ENCODE data around the gene HNRNPUL1. TPM values are rescaled to one million over a fixed set of nuclear protein-coding genes. Genes with fewer than 3 reads are reported as not detected.

HNRNPUL1 gene
- total and polyA plus RNA-seq, 4 donors, result 64.3 to 190 (median 136) TPM

GRCh38 chr19:41316306-41316920 lies 52.2 kb downstream of the HNRNPUL1 start:
- peaks cover 84% of the 10 kb centered on the region for H3K36me3 ChIP-seq (ENCODE audit: control insufficient read depth, insufficient read depth, low read length)
- peaks cover 5% of the 10 kb centered on the region for H3K4me1 ChIP-seq (ENCODE audit: control insufficient read depth, insufficient read depth, low read length)
- no peaks in the 10 kb centered on the region for H3K27me3 ChIP-seq (ENCODE audit: control insufficient read depth, insufficient read depth, low read length)
- WGBS (ENCODE audit: insufficient coverage), result 98% methylated on average over 24 of the region's 24 CpGs
- H3K9me3 ChIP-seq (ENCODE audit: control insufficient read depth, insufficient read depth, low read length), result no peaks in the 10 kb centered on the region
- H3K27ac ChIP-seq (ENCODE audit: low read depth, low read length), result no peak overlapping the region
- DNase-seq (ENCODE audit: low read depth in 4 of 6, low spot score in 6 of 6), result no peak
- H3K4me3 ChIP-seq (ENCODE audit: low read depth, low read length), result no peak overlapping the region

- no peak overlapping the region for H3K27ac ChIP-seq (ENCODE audit: low read depth, low read length)
- H3K27me3 ChIP-seq (ENCODE audit: control insufficient read depth, insufficient read depth, low read length), result no peaks in the 10 kb centered on the region
- H3K36me3 ChIP-seq (ENCODE audit: control insufficient read depth, insufficient read depth, low read length), result peaks cover 93% of the 10 kb centered on the region
- H3K4me3 ChIP-seq (ENCODE audit: low read depth, low read length), result no peak overlapping the region
- no peaks in the 10 kb centered on the region for H3K9me3 ChIP-seq (ENCODE audit: control insufficient read depth, insufficient read depth, low read length)
- H3K4me1 ChIP-seq (ENCODE audit: control insufficient read depth, insufficient read depth, low read length), result peaks cover 25% of the 10 kb centered on the region
- 94% methylated on average over 19 of the region's 19 CpGs for WGBS (ENCODE audit: insufficient coverage)
- DNase-seq (ENCODE audit: low read depth in 4 of 6, low spot score in 6 of 6), result no peak
Measured at GRCh38 chr19:41318696-41319499, 54.7 kb downstream of the HNRNPUL1 start.

DNA sequence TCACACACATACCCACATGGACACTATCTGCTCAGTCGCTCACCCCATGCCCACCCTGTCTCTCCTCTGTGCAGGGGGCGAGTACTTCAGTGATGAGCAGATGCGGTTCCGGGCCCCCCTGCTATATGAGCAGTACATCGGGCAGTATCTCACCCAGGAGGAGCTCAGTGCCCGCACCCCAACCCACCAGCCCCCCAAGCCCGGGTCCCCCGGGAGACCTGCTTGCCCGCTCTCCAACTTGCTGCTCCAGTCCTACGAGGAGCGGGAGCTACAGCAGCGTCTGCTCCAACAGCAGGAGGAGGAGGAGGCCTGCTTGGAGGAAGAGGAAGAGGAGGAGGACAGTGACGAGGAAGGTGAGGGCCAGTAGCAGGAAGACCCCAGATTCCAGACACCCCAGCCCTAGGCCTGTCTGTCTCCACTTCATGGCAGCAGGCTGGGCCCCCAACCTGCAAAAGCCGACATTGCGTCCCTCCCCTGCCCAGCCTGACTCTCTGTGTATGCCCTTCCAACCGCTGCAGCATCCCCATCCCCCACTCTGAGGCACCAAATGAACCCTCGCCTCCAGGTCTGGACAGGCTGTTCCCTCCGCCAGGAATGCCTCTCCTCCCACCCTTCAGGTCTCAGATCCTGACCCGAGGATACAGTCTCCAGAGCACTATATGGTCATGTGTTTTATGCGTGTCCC lies 55.5 kb downstream of the HNRNPUL1 start:
- Histone ChIP-seq H3K27me3 (ENCODE audit: control insufficient read depth, insufficient read depth, low read length) (no peaks in the 10 kb centered on the region), H3K9me3 (ENCODE audit: control insufficient read depth, insufficient read depth, low read length) (no peaks in the 10 kb centered on the region), H3K4me1 (ENCODE audit: control insufficient read depth, insufficient read depth, low read length) (peaks cover 32% of the 10 kb centered on the region), H3K36me3 (ENCODE audit: control insufficient read depth, insufficient read depth, low read length) (peaks cover 90% of the 10 kb centered on the region), H3K27ac (ENCODE audit: low read depth, low read length) (no peak overlapping the region), H3K4me3 (ENCODE audit: low read depth, low read length) (no peak overlapping the region)
- DNase-seq (ENCODE audit: low read depth in 4 of 6, low spot score in 6 of 6), result no peak
- 83% methylated on average over 14 of the region's 20 CpGs for WGBS (ENCODE audit: insufficient coverage)

DNA sequence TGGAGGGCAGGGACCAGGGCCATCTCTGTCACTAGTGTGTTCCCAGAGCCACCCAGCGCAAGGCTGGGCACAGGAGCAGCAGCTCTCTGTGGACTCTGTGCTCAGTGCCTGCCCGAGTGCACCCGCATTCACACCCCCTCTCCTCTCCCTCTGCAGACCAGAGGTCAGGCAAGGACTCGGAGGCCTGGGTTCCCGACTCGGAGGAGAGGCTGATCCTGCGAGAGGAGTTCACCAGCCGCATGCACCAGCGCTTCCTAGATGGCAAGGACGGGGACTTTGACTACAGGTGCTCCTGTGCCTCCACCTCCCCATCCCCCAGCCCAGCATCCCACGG lies 56.0 kb downstream of the HNRNPUL1 start:
- H3K27me3 ChIP-seq (ENCODE audit: control insufficient read depth, insufficient read depth, low read length), result no peaks in the 10 kb centered on the region
- no peaks in the 10 kb centered on the region for H3K9me3 ChIP-seq (ENCODE audit: control insufficient read depth, insufficient read depth, low read length)
- H3K4me3 ChIP-seq (ENCODE audit: low read depth, low read length), result no peak overlapping the region
- WGBS (ENCODE audit: insufficient coverage), result 95% methylated on average over 8 of the region's 11 CpGs
- peaks cover 86% of the 10 kb centered on the region for H3K36me3 ChIP-seq (ENCODE audit: control insufficient read depth, insufficient read depth, low read length)
- H3K4me1 ChIP-seq (ENCODE audit: control insufficient read depth, insufficient read depth, low read length), result peaks cover 37% of the 10 kb centered on the region
- H3K27ac ChIP-seq (ENCODE audit: low read depth, low read length), result no peak overlapping the region
- DNase-seq (ENCODE audit: low read depth in 4 of 6, low spot score in 6 of 6), result no peak

DNA sequence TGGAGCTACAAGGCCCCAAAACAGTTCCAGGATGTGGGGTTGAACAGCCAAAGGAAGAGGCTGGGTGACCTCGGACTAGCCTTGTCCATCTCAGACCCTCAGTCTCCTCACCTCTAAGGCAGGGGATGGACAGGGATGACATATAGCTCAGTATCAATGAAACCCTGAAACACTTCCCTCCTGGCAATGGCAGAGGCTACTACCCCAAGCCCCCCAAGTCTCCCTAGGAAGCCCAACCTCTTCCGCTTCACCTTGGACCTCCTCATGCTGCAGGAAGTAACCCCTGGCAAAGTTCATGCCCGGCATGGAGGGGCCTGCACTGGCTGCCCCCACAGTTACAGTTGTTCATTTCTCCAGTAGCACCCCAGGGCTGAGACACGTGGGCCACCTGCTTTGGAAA lies 56.4 kb downstream of the HNRNPUL1 start:
- no peaks in the 10 kb centered on the region for H3K27me3 ChIP-seq (ENCODE audit: control insufficient read depth, insufficient read depth, low read length)
- H3K4me1 ChIP-seq (ENCODE audit: control insufficient read depth, insufficient read depth, low read length), result peaks cover 42% of the 10 kb centered on the region
- no peak overlapping the region for H3K4me3 ChIP-seq (ENCODE audit: low read depth, low read length)
- DNase-seq (ENCODE audit: low read depth in 4 of 6, low spot score in 6 of 6), result no peak
- 88% methylated on average over 2 of the region's 4 CpGs for WGBS (ENCODE audit: insufficient coverage)
- no peak overlapping the region for H3K27ac ChIP-seq (ENCODE audit: low read depth, low read length)
- no peaks in the 10 kb centered on the region for H3K9me3 ChIP-seq (ENCODE audit: control insufficient read depth, insufficient read depth, low read length)
- peaks cover 82% of the 10 kb centered on the region for H3K36me3 ChIP-seq (ENCODE audit: control insufficient read depth, insufficient read depth, low read length)

DNA sequence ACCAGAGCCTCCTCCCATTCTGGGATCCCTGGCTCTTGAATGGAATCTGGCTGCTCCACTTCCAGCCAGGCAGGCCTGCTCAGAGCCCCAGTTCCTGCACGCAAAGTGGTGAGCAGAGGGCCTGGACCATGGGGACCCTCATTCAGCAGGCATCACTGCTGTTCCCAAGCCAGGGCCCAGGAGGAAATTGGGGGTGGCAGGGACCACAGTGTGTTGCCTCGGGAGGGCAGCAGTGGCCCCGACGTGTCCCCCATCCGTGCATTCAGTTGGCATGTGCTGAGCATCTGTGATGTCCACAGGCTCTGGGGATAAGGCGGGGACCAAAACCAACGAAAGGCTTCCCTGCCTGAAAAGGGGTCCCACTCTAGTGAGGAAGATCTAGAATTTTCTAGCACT lies 57.0 kb downstream of the HNRNPUL1 start:
- 78% methylated on average over 7 of the region's 7 CpGs for WGBS (ENCODE audit: insufficient coverage)
- peaks cover 79% of the 10 kb centered on the region for H3K36me3 ChIP-seq (ENCODE audit: control insufficient read depth, insufficient read depth, low read length)
- no peak overlapping the region for H3K27ac ChIP-seq (ENCODE audit: low read depth, low read length)
- no peaks in the 10 kb centered on the region for H3K9me3 ChIP-seq (ENCODE audit: control insufficient read depth, insufficient read depth, low read length)
- peaks cover 48% of the 10 kb centered on the region for H3K4me1 ChIP-seq (ENCODE audit: control insufficient read depth, insufficient read depth, low read length)
- H3K27me3 ChIP-seq (ENCODE audit: control insufficient read depth, insufficient read depth, low read length), result no peaks in the 10 kb centered on the region
- no peak overlapping the region for H3K4me3 ChIP-seq (ENCODE audit: low read depth, low read length)
- DNase-seq (ENCODE audit: low read depth in 4 of 6, low spot score in 6 of 6), result no peak

GRCh38 chr19:41321600-41322270 lies 57.6 kb downstream of the HNRNPUL1 start:
- no peaks in the 10 kb centered on the region for H3K27me3 ChIP-seq (ENCODE audit: control insufficient read depth, insufficient read depth, low read length)
- peak in 2 of 6 donors; percentile 59 to 60 for DNase-seq (ENCODE audit: low read depth in 4 of 6, low spot score in 6 of 6)
- H3K27ac ChIP-seq (ENCODE audit: low read depth, low read length), result no peak overlapping the region
- H3K36me3 ChIP-seq (ENCODE audit: control insufficient read depth, insufficient read depth, low read length), result peaks cover 74% of the 10 kb centered on the region
- peaks cover 53% of the 10 kb centered on the region for H3K4me1 ChIP-seq (ENCODE audit: control insufficient read depth, insufficient read depth, low read length)
- no peak overlapping the region for H3K4me3 ChIP-seq (ENCODE audit: low read depth, low read length)
- WGBS (ENCODE audit: insufficient coverage), result 38% methylated on average over 10 of the region's 10 CpGs
- H3K9me3 ChIP-seq (ENCODE audit: control insufficient read depth, insufficient read depth, low read length), result no peaks in the 10 kb centered on the region

DNA sequence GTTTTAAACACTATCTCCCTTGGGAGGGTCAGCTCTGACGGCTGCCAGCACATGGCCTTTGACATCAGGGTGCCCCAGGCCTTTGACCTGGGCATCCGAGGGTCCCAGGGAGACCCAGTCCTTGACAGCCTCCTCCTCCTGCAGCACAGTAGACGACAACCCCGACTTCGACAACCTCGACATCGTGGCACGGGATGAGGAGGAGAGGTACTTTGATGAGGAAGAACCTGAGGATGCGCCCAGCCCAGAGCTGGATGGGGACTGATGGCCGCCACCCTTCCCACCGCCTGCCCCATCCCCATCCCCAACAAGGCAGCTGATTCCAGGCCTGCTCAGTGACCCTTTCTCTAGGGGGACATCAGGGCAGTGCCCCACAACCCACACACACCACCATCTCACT lies 58.3 kb downstream of the HNRNPUL1 start:
- WGBS (ENCODE audit: insufficient coverage), result 85% methylated on average over 5 of the region's 11 CpGs
- H3K9me3 ChIP-seq (ENCODE audit: control insufficient read depth, insufficient read depth, low read length), result no peaks in the 10 kb centered on the region
- no peak overlapping the region for H3K4me3 ChIP-seq (ENCODE audit: low read depth, low read length)
- peaks cover 60% of the 10 kb centered on the region for H3K4me1 ChIP-seq (ENCODE audit: control insufficient read depth, insufficient read depth, low read length)
- no peak for DNase-seq (ENCODE audit: low read depth in 4 of 6, low spot score in 6 of 6)
- H3K36me3 ChIP-seq (ENCODE audit: control insufficient read depth, insufficient read depth, low read length), result peaks cover 71% of the 10 kb centered on the region
- peaks cover 5% of the 10 kb centered on the region for H3K27me3 ChIP-seq (ENCODE audit: control insufficient read depth, insufficient read depth, low read length)
- H3K27ac ChIP-seq (ENCODE audit: low read depth, low read length), result peak overlapping the region; percentile 1

DNA sequence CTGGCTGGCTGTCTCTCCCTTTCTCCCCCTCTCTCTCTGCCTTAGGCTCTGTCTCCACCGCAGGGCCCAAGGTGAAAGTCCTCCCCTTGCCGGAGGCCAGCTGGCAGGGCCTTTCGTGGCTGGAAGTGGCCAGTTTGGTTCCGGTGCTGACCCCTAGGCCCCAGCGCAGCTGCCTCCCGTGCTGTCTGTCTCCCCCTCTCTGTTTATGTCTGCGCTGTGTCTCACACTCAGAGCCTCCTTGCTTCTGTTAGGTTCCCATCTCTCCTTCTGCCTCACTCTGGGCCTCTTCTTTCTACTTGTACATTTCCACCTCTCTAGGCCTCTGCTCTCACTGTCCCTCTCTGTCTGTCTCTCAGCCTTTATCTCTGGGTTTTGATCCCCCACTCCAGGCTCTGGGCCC lies 58.9 kb downstream of the HNRNPUL1 start:
- no peak overlapping the region for H3K4me3 ChIP-seq (ENCODE audit: low read depth, low read length)
- peaks cover 5% of the 10 kb centered on the region for H3K27me3 ChIP-seq (ENCODE audit: control insufficient read depth, insufficient read depth, low read length)
- peaks cover 66% of the 10 kb centered on the region for H3K4me1 ChIP-seq (ENCODE audit: control insufficient read depth, insufficient read depth, low read length)
- H3K36me3 ChIP-seq (ENCODE audit: control insufficient read depth, insufficient read depth, low read length), result peaks cover 65% of the 10 kb centered on the region
- WGBS (ENCODE audit: insufficient coverage), result 78% methylated on average over 7 of the region's 7 CpGs
- H3K27ac ChIP-seq (ENCODE audit: low read depth, low read length), result peak overlapping the region; percentile 1
- no peaks in the 10 kb centered on the region for H3K9me3 ChIP-seq (ENCODE audit: control insufficient read depth, insufficient read depth, low read length)
- DNase-seq (ENCODE audit: low read depth in 4 of 6, low spot score in 6 of 6), result no peak

All from spinal cord (tissue), 10 donors.